HT1080 (cell line): ENCODE results near the gene PHACTR4. TPM values are rescaled to one million over a fixed set of nuclear protein-coding genes. Genes with fewer than 3 reads are reported as not detected.
"Not testable (repeated sequence)": the region's sequence is repeated elsewhere in the genome, so short reads cannot be mapped to it uniquely, and the experiment has no call there.

Source experiments
- DNase-seq: peaks from one replicate; pipeline ENCODE4 v3.0.0-alpha.2; 2015; ENCODE audit warnings: low read depth
- polyA plus RNA-seq, 2 experiments: library from polyadenylated mRNA; depleted of rRNA; stranded (reverse); fragments of >200 nt; gene quantifications; 2 replicates each; pipeline ENCODE4 v1.2.3, GENCODE V29; 2015
- total RNA-seq: library from RNA; depleted of rRNA; stranded (reverse); fragments of >200 nt; shearing (Covaris generic); gene quantifications from 2 replicates; pipeline ENCODE4 v1.2.3, GENCODE V29; 2014; rRNA removed

The PHACTR4 gene
- total RNA-seq, result 9.4 and 15.6 TPM in 2 replicates
- polyA plus RNA-seq (2015; cell fraction: cytosol; rRNA removed), result 21.3 and 26.0 TPM in 2 replicates
- polyA plus RNA-seq (2015; cell fraction: nucleus; rRNA removed), result 23.5 and 23.8 TPM in 2 replicates

DNA sequence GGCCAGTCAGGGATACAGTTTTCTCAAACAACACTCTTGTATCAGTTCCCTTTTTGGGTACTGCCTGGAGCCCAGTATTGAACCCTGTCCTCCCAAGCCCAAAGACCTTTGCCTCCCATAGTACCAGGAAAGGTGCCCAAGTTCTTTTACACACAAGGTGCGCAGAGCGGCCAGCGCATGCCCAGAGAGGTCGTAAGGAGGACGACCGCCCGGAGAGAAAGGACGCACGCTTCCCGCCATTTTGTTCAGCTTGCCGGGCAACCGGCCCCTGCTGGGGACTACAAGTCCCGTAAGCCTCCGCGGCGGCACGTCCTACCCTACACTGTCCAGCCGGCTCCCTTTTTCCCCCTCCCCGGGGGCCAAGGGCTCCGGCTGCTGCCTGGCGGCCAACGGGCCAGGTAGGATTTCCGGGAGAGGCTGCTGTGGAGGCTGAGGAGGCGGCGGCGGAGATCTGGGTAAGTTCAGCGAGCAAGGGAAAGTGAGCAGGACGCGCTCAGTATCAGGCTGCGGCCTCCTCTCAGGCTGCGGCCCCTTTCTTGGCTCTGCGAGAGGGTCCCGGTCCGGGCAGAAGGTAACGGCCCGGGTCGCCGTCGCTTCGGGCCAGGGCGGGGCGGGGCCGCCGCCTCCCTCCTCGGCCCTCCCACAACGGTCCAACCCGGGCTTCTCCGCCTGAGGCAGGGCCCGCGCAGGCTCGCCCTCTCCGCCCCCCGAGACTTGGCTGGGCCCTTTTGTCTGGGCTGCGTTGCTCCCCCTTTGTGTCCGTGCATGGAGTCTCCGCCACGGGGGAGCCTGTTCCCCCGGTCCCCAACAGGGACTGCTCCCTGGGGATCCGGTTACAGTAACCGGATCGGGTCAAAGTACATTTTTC, at the start of gene PHACTR4:
PHACTR4 (plus strand) TSS at position 370 of the 868 bp plus-strand sequence. CDS start 37,708 bp downstream, outside the sequence.
- peak; percentile 93 for DNase-seq

- DNase-seq, result no peak
Measured at GRCh38 chr1:28322194-28322593, 47.3 kb upstream of the PHACTR4 start.

DNA sequence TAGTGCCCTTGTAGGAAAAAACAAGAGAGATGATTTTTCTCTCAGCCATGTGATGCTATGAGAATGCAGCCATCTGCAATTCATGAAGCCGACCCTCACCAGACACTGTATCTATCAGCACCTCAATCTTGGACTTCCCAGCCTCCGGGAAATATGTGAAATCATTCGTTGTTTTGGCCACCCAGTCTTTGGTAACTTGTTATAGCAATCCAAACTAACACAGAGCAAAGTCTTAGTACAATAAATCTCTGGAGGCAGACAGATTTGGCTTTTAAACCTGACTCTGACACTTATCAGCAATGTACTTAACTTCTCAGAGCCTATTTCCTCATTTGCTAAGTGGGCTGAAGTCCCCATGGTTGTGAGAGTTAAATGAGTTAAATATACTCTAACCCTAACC, 45.8 kb upstream of the PHACTR4 start:
- DNase-seq, result no peak

- DNase-seq, result no peak
Measured at GRCh38 chr1:28326515-28326914, 43.0 kb upstream of the PHACTR4 start.

- peak; percentile 16 for DNase-seq
Measured at GRCh38 chr1:28326984-28327383, 42.6 kb upstream of the PHACTR4 start.

- not testable (repeated sequence) for DNase-seq
Measured at GRCh38 chr1:28327431-28327830, 42.1 kb upstream of the PHACTR4 start.

GRCh38 chr1:28328228-28328648, 41.3 kb upstream of the PHACTR4 start:
- DNase-seq, result no peak

DNA sequence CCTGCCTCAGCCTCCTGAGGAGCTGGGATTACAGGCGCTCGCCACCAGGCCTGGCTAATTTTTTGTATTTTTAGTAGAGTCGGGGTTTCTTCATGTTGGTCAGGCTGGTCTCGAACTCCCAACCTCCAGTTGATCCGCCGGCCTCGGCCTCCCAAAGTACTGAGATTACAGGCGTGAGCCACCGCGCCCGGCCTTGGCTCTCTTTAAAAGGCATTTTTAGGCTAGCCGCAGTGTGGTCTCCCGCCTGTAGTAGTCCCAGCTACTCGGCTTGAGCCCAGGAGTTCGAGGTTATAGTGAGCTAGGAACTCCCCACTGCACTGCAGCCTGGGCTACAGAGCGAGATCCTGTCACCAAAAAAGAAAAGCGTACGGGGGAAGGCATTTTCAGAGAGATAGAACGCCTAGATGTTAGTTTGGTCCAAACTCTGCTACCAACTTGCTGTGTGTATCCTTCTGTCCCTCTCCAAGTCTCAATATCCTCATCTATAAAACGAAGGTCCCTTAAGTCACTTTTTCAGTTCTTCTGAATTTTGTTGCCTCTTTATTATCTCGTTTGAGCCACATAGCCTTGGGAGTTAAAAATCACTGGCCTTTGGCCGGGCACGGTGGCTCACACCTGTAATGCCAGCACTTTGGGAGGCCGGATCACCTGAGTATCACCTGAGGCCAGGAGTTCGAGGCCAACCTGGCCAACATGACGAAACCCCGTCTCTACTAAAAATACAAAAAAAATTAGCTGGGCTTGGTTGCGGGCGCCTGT, 40.0 kb upstream of the PHACTR4 start:
- peak; percentile 18 for DNase-seq

DNA sequence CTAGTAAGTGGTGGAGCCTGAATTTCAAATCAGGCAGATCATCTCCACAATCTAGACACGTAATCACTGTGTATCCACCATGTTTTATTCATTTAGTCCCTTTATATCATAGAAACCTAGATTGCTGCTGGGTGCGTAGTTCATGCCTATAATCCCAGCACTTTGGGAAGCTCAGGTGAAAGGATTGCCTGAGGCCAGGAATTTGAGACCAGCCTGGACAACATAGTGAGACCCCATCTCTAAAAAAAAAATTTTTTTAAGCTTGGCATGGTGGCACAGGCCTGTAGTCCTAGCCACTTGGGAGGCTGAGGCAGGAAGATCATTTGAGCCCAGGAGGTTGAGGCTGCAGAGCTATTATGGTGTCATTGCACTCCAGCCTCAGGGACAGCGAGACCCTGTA, 30.6 kb upstream of the PHACTR4 start:
- no peak for DNase-seq

GRCh38 chr1:28339551-28339950, 30.0 kb upstream of the PHACTR4 start:
- no peak for DNase-seq

GRCh38 chr1:28340221-28340974, 29.1 kb upstream of the PHACTR4 start:
- no peak for DNase-seq

DNA sequence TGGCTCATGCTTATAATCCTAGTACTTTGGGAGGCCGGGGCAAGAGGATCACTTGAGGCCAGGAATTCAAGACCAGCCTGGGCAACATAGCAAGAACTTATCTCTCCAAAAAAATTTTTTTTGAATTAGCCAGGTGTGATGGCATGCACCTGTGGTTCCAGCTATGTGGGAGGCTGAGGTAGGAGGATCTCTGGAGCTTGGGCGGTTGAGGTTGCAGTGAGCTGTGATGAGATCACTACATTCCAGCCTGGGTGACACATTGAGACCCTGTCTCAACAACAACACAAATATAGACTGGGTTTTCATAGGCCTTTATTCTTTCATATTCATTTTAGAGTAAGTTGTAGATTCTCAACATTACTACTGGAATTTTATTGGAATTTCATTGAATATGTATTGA, 27.9 kb upstream of the PHACTR4 start:
- DNase-seq, result peak; percentile 59

DNA sequence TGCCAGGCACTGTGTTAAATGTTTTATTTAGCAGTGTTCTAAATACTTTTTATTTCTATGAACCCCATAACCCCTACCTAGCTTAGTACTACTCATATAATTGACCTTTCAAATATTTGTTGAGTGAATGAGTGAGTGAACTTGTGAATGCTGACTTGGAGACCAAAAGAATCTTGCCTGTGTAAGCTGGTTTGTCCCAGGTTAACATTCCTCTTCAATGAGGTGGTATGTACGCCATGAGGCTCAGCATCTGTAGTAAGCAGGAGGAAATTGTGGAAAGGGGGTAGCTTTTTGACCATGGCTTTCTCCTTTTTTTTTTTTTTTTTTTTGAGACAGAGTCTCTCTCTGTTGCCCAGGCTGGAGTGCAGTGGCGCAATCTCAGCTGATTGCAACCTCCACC, 26.1 kb upstream of the PHACTR4 start:
- DNase-seq, result peak; percentile 69

DNA sequence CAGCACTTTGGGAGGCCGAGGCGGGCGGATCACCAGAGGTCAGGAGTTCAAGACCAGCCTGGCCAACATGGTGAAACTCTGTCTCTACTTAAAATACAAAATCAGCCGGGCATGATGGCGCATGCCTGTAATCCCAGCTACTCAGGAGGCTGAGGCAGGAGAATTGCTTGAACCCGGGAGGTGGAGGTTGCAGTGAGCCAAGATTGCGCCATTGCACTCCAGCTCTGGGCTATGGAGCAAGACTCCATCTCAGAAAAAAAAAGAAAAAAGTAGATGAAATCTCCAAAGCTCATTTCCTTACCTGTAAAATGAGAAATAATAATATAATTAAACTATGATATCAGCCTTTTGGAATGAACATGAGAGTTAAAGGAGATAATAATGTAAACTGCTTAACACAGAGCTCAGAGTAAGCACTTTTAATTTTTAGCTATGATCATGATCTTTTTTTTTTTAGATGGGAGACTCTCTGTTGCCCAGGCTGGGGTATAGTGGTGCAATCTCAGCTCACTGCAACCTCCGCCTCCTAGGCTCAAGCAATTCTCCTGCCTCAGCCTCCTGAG, 16.2 kb upstream of the PHACTR4 start:
- DNase-seq, result not testable (repeated sequence)

GRCh38 chr1:28354121-28354520, 15.4 kb upstream of the PHACTR4 start:
- peak; percentile 52 for DNase-seq

DNA sequence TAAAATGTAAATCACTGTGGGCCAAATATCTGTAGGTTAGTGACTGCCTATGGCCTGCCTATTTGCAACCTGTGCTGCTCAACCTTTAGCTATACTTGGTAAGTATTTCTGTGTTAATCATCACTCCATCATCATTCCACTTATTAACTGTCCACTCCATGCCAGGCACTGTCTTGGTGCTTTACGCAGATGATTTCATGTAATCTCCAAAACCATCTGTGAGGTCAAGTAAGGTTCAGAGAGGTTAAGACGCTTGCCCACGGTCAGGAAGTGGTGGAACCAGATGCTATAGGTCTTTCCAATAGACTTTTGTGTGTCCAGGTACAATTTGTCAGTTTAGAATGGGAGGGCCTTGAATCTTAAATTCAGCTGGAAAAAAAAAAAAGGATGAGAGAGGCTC, 10.8 kb upstream of the PHACTR4 start:
- no peak for DNase-seq

DNA sequence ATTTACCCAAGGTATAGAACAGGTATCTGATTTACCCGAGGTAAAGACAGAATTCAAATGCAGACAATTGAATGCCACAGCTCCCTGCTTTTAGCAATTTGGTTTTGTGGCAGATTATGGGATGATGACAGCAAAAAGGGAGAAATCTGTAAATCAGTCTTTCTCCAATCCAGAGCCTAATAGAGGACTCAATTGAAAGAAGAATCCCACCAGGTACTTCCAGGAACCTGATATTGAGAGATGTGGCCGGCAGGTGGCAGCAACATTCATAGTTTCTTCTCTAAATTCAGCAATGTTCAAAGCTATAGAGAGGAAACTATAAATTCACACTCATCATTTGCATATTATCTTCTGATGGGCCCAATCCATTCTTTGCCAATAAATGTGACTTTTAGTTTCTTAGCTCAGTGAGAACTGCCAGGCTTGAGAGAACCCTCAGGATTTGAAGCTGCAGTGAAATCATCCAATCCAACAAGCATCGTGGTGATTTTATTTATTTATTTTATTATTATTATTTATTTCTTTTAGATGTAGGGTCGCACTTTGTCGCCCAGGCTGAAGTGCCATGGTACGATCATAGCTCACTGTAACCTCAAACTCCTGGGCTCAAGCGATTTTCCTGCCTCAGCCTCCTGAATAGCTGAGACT, 9.8 kb upstream of the PHACTR4 start:
- peak; percentile 41 for DNase-seq

GRCh38 chr1:28364888-28365287, 4.7 kb upstream of the PHACTR4 start:
- no peak for DNase-seq

GRCh38 chr1:28365864-28366263, 3.7 kb upstream of the PHACTR4 start:
- no peak for DNase-seq

- not testable (repeated sequence) for DNase-seq
Measured at GRCh38 chr1:28368608-28369007, 932 bp upstream of the PHACTR4 start.
